Activated naive CD4-positive, alpha-beta T cell treated with anti-CD3 and anti-CD28 coated beads, Interleukin-2, amount 50 U/mL, for 16 hours (primary cell): Measurements from ENCODE around the gene CHRM4.

Source experiments
- DNase-seq: peaks from one replicate; pipeline ENCODE4 v3.0.0-alpha.2; 2020

CHRM4 gene

GRCh38 chr11:46346886-46347636 is 44.5 kb downstream of the CHRM4 start, which contains the start of gene DGKZ:
Gene DGKZ (plus strand): TSS chr11:46347463. CDS start chr11:46347660, 197 bp downstream.
- peak; percentile 89 for DNase-seq

- no peak for DNase-seq
These were observed 45.6 kb downstream of the CHRM4 start for GRCh38 chr11:46345881-46346484.

- no peak for DNase-seq
These were observed 46.4 kb downstream of the CHRM4 start for GRCh38 chr11:46345131-46345597.

GRCh38 chr11:46343520-46343919 is 48.1 kb downstream of the CHRM4 start:
- DNase-seq = no peak

- no peak for DNase-seq
These were observed 49.3 kb downstream of the CHRM4 start for GRCh38 chr11:46342239-46342638.

GRCh38 chr11:46341454-46341853 is 50.1 kb downstream of the CHRM4 start:
- DNase-seq = no peak

- DNase-seq = no peak
These were observed 51.8 kb downstream of the CHRM4 start for GRCh38 chr11:46339816-46340215.

- no peak for DNase-seq
These were observed 52.4 kb downstream of the CHRM4 start for GRCh38 chr11:46338988-46339666.

- DNase-seq = no peak
These were observed 53.0 kb downstream of the CHRM4 start for GRCh38 chr11:46338636-46338987.

- no peak for DNase-seq
These were observed 53.8 kb downstream of the CHRM4 start for GRCh38 chr11:46337626-46338345.

GRCh38 chr11:46336563-46337180 is 54.9 kb downstream of the CHRM4 start:
- DNase-seq = no peak

GRCh38 chr11:46335890-46336562 is 55.5 kb downstream of the CHRM4 start:
- no peak for DNase-seq

- DNase-seq = no peak
These were observed 56.3 kb downstream of the CHRM4 start for GRCh38 chr11:46335271-46335670.

- no peak for DNase-seq
These were observed 57.4 kb downstream of the CHRM4 start for GRCh38 chr11:46334211-46334610.
